Activated CD4-positive, alpha-beta T cell treated with anti-CD3 and anti-CD28 coated beads, Interleukin-2, amount 50 U/mL, for 16 hours (primary cell): ENCODE results near the gene HMGN5.

Experiments used
- DNase-seq: peaks from one replicate; pipeline ENCODE4 v3.0.0-alpha.2; 2020

Gene HMGN5

GRCh38 chrX:81201671-81202455 lies at the start of gene HMGN5, which contains the start of gene SH3BGRL:
Gene HMGN5 (minus strand): TSS chrX:81201913. CDS start chrX:81121549, 80,364 bp downstream.
Gene SH3BGRL (plus strand): TSS chrX:81202102. CDS start chrX:81202201, 99 bp downstream.
- peak; percentile 73 for DNase-seq

GRCh38 chrX:81241753-81242152 lies 40.0 kb upstream of the HMGN5 start:
- DNase-seq = no peak

- no peak for DNase-seq
These were observed 39.1 kb upstream of the HMGN5 start for GRCh38 chrX:81240701-81241331.

GRCh38 chrX:81238166-81238565 lies 36.5 kb upstream of the HMGN5 start:
- DNase-seq = no peak

- DNase-seq = no peak
These were observed 35.8 kb upstream of the HMGN5 start for GRCh38 chrX:81237516-81237915.

- no peak for DNase-seq
These were observed 30.5 kb upstream of the HMGN5 start for GRCh38 chrX:81232218-81232617.

GRCh38 chrX:81231476-81231875 lies 29.8 kb upstream of the HMGN5 start:
- DNase-seq = no peak

GRCh38 chrX:81229901-81230300 lies 28.2 kb upstream of the HMGN5 start:
- DNase-seq = no peak

GRCh38 chrX:81229229-81229628 lies 27.5 kb upstream of the HMGN5 start:
- DNase-seq = no peak

GRCh38 chrX:81215685-81216084 lies 14.0 kb upstream of the HMGN5 start:
- DNase-seq = no peak

- DNase-seq = no peak
These were observed 7.2 kb upstream of the HMGN5 start for GRCh38 chrX:81208916-81209315.

- DNase-seq = no peak
These were observed 4.8 kb upstream of the HMGN5 start for GRCh38 chrX:81206476-81206875.

- DNase-seq = no peak
These were observed 3.8 kb upstream of the HMGN5 start for GRCh38 chrX:81205551-81205950.

- DNase-seq = no peak
These were observed 1.2 kb upstream of the HMGN5 start for GRCh38 chrX:81202943-81203342.

GRCh38 chrX:81202456-81202819 lies 725 bp upstream of the HMGN5 start:
- peak; percentile 3 for DNase-seq

- no peak for DNase-seq
These were observed 642 bp downstream of the HMGN5 start for GRCh38 chrX:81201071-81201470.

GRCh38 chrX:81195712-81196111 lies 6.0 kb downstream of the HMGN5 start:
- DNase-seq = peak; percentile 69

- no peak for DNase-seq
These were observed 6.5 kb downstream of the HMGN5 start for GRCh38 chrX:81195259-81195658.

- DNase-seq = no peak
These were observed 27.4 kb downstream of the HMGN5 start for GRCh38 chrX:81174286-81174685.

- DNase-seq = no peak
These were observed 33.3 kb downstream of the HMGN5 start for GRCh38 chrX:81168391-81168790.

- DNase-seq = peak; percentile 90
These were observed 80.0 kb downstream of the HMGN5 start for GRCh38 chrX:81121513-81122363.

GRCh38 chrX:81120936-81121371 lies 80.8 kb downstream of the HMGN5 start:
- peak; percentile 44 for DNase-seq

GRCh38 chrX:81120258-81120935 lies 81.3 kb downstream of the HMGN5 start:
- DNase-seq = no peak
